DMS53 treated with DMSO at 0.1 percent for 48 hours (cell line): ENCODE measurements around the gene SH3TC2.

ENCODE experiments used
- DNase-seq: peaks from one replicate; lab custom pipeline; 2025; ENCODE audit not compliant: unreplicated experiment; lab: John Stamatoyannopoulos, UW

The SH3TC2 gene

DNA sequence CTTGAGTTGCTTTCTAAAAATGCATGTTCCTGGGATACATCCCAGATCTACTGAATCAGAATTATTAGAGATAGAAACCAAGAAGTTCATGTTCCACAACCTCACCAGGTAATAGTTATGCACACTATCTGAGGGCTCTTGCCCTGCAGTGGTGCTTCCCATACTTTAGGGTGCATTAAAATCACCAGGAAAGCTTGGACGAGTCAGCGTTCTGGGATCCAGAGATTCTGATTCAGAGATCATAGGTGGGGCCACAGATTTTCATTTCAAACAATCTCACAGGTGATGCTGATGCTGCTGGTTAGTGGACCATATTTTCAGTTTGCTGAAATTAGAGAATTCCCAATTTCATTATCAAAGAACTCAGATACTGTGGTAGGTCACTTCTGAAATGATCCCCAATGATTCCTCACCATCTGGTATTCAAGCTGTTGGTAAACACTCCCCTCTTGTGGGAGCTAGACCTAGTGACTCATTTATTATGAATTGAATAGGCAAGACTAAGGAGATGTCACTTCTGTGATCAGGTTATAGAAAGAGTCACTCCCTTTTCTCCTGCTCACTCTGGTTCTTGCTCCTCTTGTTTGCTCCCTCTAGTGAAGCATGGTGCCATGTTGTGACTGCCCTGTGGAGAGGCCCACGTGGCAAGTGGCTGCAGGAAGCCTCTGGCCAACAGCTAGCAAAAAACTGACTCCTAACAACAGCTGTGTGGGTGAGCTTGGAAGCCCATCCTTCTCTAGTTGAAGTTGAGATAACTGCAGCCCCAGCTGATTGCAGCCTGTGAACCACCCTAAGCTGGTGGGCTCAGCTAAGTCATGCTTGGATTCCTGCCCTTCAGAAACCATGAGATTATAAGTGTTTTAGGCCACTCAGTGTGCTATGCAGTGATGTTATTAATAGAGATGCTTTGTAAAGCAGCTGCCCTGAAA is 59.8 kb downstream of the SH3TC2 start:
- no peak for DNase-seq

DNA sequence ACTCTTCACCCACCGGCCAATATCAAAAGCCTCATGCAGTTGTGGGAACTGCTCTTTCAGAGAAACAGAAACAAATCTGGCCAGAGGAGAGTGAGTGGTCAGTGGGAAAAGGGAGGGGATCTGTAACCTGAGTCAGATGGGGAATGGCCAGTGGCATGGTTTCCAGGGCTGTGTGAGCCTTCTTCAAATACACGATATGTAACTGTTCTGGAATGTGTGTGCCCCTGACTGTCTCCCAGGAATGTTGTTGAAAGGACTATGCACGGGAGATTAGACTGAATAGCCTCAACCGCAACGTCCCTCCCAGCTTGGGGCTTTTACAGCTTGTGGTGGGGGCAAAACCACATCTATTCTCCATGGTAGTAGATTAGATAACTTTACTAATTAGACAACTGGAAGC is 60.8 kb downstream of the SH3TC2 start:
- no peak for DNase-seq

DNA sequence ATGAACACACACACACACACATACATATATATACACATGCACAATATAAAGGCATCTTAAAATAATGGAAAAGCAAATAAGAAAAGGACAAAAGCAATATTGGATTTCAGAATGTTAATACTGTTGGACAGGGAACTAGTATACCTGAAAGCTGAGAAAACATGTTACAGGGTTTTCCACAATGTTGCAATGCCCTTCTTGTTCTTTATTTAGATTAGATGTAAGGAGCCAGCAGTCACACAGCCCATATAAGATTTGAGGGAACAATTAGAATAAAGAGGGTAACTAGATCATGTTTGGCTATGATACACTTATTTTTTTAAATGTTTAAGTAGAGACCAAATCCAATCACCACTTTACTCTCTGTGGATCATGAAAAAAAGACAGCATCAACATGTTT is 61.7 kb downstream of the SH3TC2 start:
- DNase-seq: no peak

DNA sequence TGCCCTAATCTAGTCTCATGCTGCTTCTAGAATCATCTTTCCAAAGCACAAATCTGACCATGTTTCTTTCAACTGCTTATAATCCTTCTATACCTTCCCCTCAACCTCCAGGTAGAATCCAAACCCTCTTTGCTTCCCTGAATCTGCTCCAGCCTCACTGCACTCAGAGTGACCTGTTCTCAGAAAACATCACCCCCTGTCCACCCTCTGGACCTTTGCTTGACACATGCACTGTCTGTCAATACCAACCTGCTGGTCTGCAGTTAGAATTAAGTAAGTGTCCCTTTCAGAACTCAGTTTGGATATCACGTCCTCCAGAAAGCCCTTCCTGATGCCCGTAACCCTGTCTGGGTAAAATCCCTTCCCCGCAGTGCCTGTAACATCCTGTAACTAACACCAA is 63.1 kb downstream of the SH3TC2 start:
- no peak for DNase-seq

DNA sequence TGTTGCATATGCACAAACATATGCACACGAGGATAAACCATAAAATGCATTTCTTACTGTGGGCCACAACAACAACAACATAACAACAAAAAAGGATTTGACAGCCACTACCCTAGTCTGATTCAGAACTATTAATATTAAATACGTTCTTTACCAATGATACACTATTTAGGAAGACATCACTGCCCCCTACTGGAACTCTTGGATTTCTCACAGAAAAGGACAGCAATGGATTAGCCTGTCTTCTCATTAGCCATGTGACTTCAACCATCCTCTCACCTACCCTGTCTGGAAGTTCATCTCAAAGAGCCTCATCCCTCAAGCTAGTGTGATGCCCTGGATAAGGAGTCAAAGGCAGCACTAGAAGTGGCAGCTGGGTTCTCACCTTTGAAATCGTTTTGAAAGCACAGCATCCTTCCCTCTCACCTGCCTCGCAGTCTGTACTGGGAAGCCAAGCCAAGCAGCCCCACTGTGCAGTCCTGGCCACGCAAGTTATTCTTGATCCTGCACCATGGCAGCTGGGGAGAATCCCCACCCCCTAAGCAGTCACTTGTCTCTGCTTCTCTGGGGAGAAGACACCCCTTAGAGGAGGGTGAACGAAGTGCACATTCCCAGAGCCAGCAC is 64.6 kb downstream of the SH3TC2 start:
- DNase-seq: peak; percentile 64

DNA sequence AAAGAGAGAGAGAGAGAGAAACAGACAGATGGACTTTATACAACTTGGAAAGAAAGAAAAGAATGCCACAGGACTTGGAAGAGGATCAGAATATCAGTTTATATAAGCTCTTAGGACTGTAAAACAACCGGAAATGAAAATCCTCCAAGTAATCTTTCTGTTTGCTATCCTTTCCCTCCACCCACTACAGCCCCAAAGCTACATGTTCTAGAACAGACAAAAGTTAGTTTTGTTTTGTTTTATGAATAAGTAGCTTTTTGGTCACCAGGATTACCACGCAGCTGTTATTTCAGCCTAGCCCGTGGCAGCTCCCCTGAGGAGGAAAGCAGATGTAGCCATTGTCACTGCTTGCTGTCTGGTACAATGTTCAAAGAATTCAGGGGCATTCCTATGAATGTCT is 66.6 kb downstream of the SH3TC2 start:
- DNase-seq: no peak

DNA sequence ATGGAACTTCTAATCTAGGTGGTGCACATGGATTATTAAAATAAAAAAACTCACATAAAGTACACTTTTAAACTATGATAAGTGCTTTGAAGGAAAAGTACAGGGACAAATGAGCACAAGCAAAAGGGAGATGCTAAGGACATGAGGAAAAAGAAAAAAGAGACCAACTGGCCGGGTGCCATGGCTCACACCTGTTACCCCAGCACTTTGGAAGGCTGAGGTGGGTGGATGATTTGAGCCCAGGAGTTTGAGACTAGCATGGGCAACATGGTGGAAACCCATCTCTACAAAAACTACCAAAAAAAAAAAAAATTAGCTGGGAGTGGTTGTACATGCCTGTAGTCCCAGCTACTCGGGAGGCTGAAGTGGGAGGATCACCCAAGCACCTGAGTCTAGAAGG is 67.1 kb downstream of the SH3TC2 start:
- no peak for DNase-seq

DNA sequence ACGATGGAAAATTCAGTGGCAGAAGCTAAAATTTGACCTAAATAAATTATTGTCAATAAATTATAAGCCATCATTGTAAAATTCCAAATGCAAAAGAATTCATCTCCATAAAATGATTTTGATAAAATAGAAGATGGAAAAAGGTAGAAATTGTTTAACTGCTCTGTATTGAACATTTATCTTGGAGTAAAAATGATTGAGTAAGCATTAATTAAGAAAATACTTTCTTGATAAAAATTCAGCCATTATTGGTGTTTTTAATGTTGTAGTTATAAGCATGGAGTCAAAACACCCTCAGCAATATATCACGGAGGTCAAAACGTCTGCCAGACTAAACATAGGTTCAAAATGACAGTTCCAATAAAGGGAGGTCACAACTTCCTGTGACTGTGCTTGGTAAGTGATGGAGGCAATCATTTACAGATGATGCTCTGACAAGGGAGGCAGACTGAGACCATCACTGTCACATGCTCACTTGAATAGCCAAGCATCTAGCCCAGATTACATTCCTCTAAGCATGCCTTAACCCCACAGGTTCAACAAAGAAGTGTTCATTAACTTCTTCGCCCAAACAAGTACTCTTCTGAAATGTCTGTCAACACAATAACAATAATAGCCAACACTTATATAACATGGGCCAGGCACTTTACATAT is 69.5 kb downstream of the SH3TC2 start:
- DNase-seq: no peak

DNA sequence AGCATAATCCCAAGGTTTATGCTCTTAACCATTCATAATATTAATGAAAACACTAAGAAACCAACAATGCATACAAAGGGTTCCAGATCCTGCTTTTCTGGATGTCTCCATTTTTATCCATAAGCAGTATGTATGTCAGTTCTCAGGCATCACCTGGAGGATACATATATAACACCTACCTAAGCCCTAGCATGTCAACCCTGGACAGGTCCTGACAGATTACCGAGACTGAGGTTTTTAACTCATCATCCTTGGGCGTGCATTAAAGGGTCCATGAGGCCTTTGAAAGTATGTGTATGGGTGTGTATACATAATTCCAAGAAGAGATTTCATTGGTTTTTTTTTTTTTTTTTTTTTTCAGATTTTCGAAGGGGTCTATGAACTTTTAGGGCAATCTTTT is 70.6 kb downstream of the SH3TC2 start:
- no peak for DNase-seq

DNA sequence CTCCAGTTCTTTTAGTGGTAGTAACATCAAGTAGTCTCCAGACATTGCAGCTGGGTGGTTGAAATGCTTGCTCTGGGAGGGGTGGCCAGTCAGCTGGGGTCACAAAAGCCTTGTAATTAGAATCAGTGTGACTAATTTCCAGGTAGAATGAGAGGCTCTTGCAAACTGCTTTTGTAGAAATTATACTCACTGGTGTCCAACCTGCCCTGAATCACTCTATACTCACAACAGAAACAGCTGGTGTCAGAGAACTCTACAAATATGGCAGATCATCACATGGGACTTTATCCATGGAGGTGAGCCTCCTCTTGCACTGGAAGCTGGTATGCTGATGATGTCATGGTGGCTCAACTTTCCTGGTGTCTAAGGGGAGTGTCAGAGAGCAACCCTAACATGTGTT is 71.3 kb downstream of the SH3TC2 start:
- no peak for DNase-seq

DNA sequence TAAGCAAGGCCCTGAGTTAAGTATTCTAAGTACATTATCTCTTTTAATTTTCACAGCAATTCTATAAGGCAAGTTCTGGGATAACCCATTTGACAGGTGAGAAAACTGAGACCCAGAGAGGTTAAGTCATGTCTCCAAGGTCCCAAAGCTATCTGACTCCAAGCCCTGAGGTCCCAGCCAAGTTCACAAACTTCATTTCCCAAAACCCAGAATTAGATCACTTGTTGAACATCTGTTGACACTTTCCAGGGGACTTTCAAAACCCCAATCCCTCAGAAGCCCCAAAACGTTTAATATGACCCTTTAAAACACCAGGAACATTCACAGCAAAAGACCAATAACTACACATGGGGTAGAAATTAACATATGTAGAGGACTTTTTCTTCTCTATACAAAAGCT is 72.0 kb downstream of the SH3TC2 start:
- no peak for DNase-seq

DNA sequence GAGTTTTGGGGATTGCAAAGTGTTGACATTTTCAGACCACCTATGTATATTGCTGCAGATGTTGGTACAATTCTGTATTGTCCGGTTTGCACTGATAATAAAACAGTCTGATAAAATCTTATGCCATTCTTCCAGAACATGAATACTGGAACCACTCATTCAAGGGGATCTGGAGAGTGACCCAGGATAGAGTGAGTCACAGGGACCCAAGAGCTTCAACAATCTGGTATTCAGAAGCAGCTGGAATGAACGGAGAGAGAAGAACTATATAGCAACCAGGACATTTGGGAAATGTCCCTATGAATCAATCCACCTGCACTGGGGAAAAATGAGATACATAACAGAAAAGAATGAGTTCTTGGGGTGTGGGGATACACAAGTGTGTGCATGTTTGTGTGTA is 73.3 kb downstream of the SH3TC2 start:
- no peak for DNase-seq

DNA sequence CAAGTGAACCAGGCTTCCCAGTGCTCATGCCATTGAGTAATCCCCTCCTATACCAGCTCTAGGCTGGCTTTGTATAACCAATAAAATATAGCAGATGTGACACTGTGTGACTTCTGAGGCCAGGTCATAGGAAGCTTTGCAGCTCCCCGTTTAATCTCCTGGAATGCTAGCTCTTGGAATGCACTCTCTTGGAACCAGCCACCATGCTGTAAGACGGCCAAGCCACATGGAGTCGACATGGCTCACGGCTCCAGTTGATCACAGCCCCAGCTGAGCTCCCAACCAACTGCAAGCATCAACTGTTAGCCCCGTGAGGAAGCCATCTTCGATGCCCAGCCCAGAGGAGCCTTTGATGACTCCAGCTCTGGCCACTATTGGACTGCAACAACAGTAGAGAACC is 74.5 kb downstream of the SH3TC2 start:
- no peak for DNase-seq

DNA sequence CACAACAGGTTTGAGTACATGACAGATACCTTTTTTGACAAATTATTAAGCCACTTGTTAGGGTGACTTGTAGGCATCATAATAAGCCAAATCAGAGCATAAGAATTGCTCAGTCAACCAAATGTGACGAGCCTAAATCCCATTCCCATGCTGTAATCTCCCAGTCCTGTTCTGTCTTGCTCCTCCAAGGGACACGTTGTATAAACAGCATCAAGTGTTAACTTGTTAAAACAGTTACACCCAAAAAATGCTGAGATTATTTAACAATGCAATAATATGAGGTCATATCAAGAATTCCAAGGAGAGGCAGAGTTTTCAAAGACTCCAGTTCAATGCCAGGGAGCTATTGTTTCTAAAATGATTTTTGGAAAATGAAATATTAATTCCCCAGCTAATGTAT is 76.2 kb downstream of the SH3TC2 start:
- no peak for DNase-seq

DNA sequence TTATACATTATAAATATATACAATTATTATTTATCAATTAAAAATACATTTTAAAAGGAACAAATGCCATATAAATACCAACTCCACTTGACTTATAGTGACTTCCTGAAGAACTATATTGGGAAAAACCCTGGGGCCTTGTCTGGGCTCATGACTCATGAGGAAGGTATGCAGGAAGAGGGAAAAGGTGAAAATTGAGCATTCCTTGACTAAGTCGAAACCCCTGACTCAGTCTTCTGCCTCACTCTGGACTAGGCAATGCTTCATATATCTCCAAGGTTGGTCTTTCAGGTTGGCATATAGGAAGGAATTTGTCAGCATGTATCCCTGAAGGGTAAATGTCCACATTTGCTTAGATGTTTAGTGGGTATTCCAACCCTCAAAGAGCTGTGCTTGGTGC is 78.5 kb downstream of the SH3TC2 start:
- no peak for DNase-seq

DNA sequence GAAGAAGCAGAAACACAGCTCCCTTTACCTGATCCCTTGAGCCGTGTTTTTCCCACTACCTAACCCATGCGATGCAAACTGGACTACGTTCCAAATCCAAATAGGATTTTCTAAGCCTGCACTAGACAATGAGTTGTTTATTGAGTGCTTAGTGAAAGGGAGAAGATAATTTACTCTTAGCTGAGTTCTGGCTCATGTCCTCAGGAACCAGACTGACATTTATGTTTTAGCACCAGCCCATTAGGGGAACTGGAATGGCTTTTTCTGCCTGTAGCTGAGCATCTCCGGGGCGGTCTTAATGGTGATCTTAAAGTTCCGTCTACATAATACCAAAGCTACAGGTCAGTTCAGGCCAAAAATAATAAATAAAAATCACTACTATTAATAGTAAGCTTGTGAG is 81.5 kb downstream of the SH3TC2 start:
- DNase-seq: no peak

DNA sequence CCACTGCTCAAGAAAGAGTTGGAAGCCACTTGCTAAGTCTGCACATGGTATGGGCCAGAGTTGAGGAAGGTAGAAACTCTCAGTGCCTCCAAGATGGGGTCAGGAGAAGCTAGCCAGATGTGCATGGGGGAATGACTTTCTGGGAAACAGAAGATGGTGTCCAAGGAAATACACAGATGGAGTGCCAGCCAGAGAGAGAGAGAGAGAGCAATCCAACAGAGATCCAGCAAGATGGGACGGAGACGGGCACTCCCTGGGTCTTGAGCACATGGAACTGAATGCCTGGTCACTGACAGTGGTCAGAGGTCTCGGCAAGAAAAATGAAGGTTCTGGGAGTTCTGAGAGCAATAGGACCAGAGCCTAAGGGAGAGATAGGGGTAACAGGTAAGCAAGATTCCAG is 82.1 kb downstream of the SH3TC2 start:
- no peak for DNase-seq

DNA sequence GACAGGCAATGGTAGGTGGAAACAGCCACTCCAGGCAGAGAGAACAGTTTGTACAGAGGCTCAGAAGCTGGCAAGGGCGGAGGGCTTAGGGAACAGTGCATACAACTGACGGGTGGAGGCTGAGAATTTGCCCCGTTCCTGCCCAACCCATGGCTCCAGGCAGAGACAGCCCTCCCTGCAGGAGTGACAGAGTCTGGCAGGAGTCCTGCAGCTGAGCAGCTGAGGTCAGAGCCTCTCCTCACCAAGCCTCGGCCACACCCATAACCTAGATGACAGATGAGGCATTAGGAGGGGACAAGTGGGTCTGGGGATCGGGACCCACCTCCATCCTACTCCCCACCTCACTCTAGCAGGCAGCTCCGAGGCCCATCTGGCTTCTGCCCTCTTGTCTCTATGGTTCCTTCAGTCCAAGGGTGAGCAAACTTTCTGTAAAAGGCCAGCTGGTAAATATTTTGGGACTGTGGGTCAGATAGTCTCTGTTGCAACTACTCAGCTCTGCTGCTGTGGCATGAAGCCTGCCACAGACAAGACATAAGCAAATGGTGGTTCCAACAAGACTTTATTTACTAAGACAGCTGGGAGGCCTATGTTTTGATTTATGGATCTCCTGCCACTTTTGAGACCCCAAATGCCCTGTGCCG is 83.7 kb downstream of the SH3TC2 start:
- DNase-seq: no peak

DNA sequence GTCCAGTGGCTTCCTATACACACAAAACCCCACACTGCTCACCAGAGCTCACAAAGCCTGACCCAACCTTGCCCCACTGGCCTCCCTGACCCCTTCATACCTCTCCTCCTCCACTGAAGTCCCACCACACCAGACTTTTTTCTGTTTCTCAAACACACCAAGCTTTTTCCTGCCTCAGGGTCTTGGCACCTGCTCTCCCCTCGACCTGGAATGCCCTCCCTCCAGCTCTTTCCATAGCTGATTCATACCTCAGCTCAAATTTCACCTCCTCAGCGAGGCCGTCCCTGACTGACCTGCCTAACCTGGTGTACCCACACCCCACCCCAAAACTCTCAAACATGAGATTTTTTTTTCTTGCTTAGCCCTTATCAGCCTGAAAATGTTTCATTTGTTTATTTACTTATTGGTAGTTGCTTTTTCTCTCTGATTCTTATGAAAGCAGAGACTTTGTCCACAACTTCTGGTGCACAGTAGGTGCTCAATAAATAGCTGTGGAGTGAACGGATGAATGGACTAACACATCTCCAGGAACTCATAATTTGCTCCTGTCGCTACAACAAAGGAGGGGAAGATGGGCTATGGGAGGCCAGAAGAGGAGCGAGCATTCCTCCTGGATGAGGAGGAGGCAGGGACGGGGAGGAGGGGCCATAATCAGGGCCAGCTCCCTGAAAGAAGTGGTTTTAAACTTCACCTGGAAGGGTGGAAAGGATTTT is 84.3 kb downstream of the SH3TC2 start:
- no peak for DNase-seq

DNA sequence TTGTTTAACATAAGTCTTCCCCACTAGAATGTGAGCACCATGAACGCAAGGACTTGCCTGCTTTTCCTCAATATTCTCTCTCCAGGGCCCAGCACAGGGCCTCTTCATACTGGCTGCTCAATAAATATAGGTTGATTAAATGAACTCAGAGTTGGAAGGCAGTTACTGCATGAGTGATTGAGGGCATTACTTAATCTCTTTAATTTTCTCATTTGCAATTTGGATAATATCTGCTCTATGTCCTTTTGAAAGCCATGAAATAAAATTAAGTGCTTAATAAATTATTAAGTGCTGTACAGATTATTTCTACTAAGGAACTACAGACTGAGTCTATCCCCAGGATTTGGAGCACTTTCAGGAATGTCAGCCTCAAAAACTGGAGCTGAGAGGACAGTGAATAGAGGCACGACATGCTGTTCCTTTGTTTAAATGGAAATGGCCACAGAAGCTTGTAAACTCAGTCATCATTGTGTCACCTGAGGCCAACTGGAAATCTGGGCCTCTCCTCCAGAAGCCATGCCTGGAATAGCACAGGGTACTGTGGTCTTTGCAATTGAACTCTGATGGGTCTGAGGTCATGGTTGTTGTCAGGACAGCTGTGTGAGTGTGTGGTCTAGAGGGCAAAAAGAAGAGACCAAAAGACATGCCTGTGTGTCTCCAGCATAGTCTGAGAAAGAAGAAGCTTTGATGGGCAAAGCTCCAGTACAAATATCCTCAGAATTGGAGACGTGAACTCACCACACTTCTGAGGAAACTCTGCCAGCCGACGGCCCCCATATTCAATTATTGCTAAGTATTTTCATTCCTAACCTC is 86.1 kb downstream of the SH3TC2 start:
- DNase-seq: no peak
